B cell (primary cell): Measurements from ENCODE around the gene HSPH1. TPM values are rescaled to one million over a fixed set of nuclear protein-coding genes. Genes with fewer than 3 reads are reported as not detected.

Source experiments
- ATAC-seq: fragments of 200-7000 bp; cut with Tn5 transposase; one replicate; pipeline ENCODE4 v1.10.0; 2021; ENCODE audit warnings: low read depth, mild to moderate bottlenecking, moderate number of reproducible peaks, moderate library complexity
- CTCF ChIA-PET: fragments of 350-600 bp; sonication (Branson Sonifier 250); formaldehyde crosslinking; loops from one replicate; lab custom pipeline; 2021; ENCODE audit warnings: antibody characterized with exemption, inconsistent platforms; lab: Charles Lee
- POLR2A ChIA-PET: fragments of 350-600 bp; sonication (Branson Sonifier 250); formaldehyde crosslinking; loops from one replicate; lab custom pipeline; 2021; ENCODE audit warnings: antibody characterized with exemption; lab: Charles Lee
- DNase-seq: peaks from one replicate; pipeline ENCODE4 v3.0.0; 2013
- H2AFZ ChIP-seq: 2 replicates; pipeline ENCODE4 v1.6.1; 2012; ENCODE audit warnings: mild to moderate bottlenecking, low read depth, low read length; ENCODE audit not compliant: insufficient read depth, poor library complexity, severe bottlenecking
- H3K27ac ChIP-seq, 2 donors: 1 replicate in 1 of 2; 2 replicates in 1 of 2; pipeline ENCODE4 v1.5.1; 2012 to 2013; ENCODE audit warnings: low read length in 2 of 2, mild to moderate bottlenecking in 2 of 2, moderate library complexity in 1 of 2
- H3K27me3 ChIP-seq, 4 experiments: fragments of 200-600 bp in 1 of 4; sonication (generic) in 1 of 4; replicated peaks in 1 of 4; 1 replicate in 2 of 4; 2 replicates in 2 of 4; pipeline versions ENCODE4 v1.6.1 to v1.7.0; 2013 to 2016; ENCODE audit warnings: low read length in 3 of 4, mild to moderate bottlenecking in 2 of 4, mixed read lengths in 1 of 4, moderate library complexity in 1 of 4; ENCODE audit not compliant: insufficient read depth in 4 of 4, control insufficient read depth in 3 of 4; ENCODE audit errors: control extremely low read depth in 1 of 4
- H3K36me3 ChIP-seq, 2 experiments: replicated peaks in 1 of 2; 1 replicate in 1 of 2; 2 replicates in 1 of 2; pipeline versions ENCODE4 v1.6.1 to v1.7.1; 2013; ENCODE audit warnings: low read length in 1 of 2; ENCODE audit not compliant: insufficient read depth in 2 of 2, control insufficient read depth in 1 of 2; ENCODE audit errors: control extremely low read depth in 1 of 2, extremely low read depth in 1 of 2
- H3K4me1 ChIP-seq, 2 donors: fragments of 200-600 bp in 1 of 2; sonication (generic) in 1 of 2; 1 replicate in 1 of 2; 2 replicates in 1 of 2; pipeline versions ENCODE4 v1.5.1 to v1.6.1; 2013 to 2017; ENCODE audit warnings: low read length in 2 of 2; ENCODE audit not compliant: control insufficient read depth in 2 of 2, insufficient read depth in 2 of 2
- H3K4me2 ChIP-seq: replicated peaks from 2 replicates; pipeline ENCODE3; 2012; ENCODE audit warnings: mild to moderate bottlenecking, low read depth, low read length; ENCODE audit not compliant: poor library complexity, severe bottlenecking
- H3K4me3 ChIP-seq, 5 experiments: fragments of 200-600 bp in 1 of 5; sonication (generic) in 1 of 5; 1 replicate in 3 of 5; 2 replicates in 2 of 5; pipeline versions ENCODE4 v1.5.1 to v1.7.0; 2011 to 2016; ENCODE audit warnings: low read length in 4 of 5, mild to moderate bottlenecking in 4 of 5, low read depth in 2 of 5, control low read depth in 1 of 5, moderate library complexity in 1 of 5; ENCODE audit not compliant: insufficient read depth in 1 of 5; ENCODE audit errors: control extremely low read depth in 1 of 5, extremely low read depth in 1 of 5
- H3K79me2 ChIP-seq: fragments of 200-600 bp; sonication (generic); one replicate; pipeline ENCODE4 v1.6.0; 2016; ENCODE audit warnings: low read length; ENCODE audit not compliant: control insufficient read depth, insufficient read depth
- H3K9ac ChIP-seq: fragments of 200-600 bp; sonication (generic); 2 replicates; pipeline ENCODE4 v1.6.1; 2017; ENCODE audit warnings: mild to moderate bottlenecking, low read length, moderate library complexity
- H3K9me3 ChIP-seq, 3 donors: one replicate each; pipeline versions ENCODE4 v1.6.1 to v1.7.1; 2013; ENCODE audit warnings: low read length in 2 of 3; ENCODE audit not compliant: control insufficient read depth in 2 of 3, insufficient read depth in 1 of 3; ENCODE audit errors: control extremely low read depth in 1 of 3
- H4K20me1 ChIP-seq: 2 replicates; pipeline ENCODE4 v1.6.0; 2012; ENCODE audit warnings: mild to moderate bottlenecking, low read length; ENCODE audit not compliant: insufficient read depth, control insufficient read depth, poor library complexity, severe bottlenecking
- H3K27ac Mint-ChIP-seq: one replicate; pipeline ENCODE4 v1.8.0; 2021; ENCODE audit warnings: mixed read lengths
- H3K27me3 Mint-ChIP-seq: one replicate; pipeline ENCODE4 v1.8.0; 2021; ENCODE audit warnings: mixed read lengths
- H3K4me1 Mint-ChIP-seq: one replicate; pipeline ENCODE4 v1.8.0; 2021; ENCODE audit warnings: mixed read lengths
- H3K4me3 Mint-ChIP-seq: one replicate; pipeline ENCODE4 v1.8.0; 2021; ENCODE audit warnings: mixed read lengths
- H3K9me3 Mint-ChIP-seq: one replicate; pipeline ENCODE4 v1.8.0; 2022; ENCODE audit warnings: mixed read lengths; ENCODE audit not compliant: insufficient read depth
- EZH2 ChIP-seq: IDR thresholded peaks from 2 replicates; pipeline ENCODE4 v1.6.1; 2012; ENCODE audit warnings: borderline replicate concordance, low read depth, mild to moderate bottlenecking, moderate library complexity, low read length; ENCODE audit not compliant: insufficient read depth, poor library complexity, severe bottlenecking
- WGBS: methylation state at CpG from one replicate; pipeline ENCODE4 v1.1.5; 2013; ENCODE audit warnings: missing lambda C conversion rate; ENCODE audit not compliant: insufficient coverage; 5-methylcytosine and 5-hydroxymethylcytosine counted together
- intact Hi-C: fragments of 100-400 bp; cut with micrococcal nuclease; formaldehyde crosslinking; loops from one replicate; pipeline ENCODE4 v1.10.0; 2022
- polyA minus RNA-seq: library from RNA; depleted of rRNA, polyadenylated mRNA; stranded (reverse); fragments of >200 nt; gene quantifications from 2 replicates; pipeline ENCODE4 v1.2.3, GENCODE V29; 2012
- polyA plus RNA-seq: library from polyadenylated mRNA; depleted of rRNA; stranded (reverse); fragments of >200 nt; gene quantifications from 2 replicates; pipeline ENCODE4 v1.2.3, GENCODE V29; 2012
- total RNA-seq, 2 donors: library from RNA; stranded (reverse); fragments of 120-200 nt in 1 of 2; gene quantifications; 1 replicate in 1 of 2; 2 replicates in 1 of 2; pipeline versions ENCODE4 v1.2.3 to v1.2.4, GENCODE V29; 2013 to 2022
- TF ChIP-seq, protein P1 (sequence below): fragments of 200-600 bp; IDR thresholded peaks from one replicate; pipeline ENCODE4 v1.8.0; 2022; ENCODE audit warnings: antibody characterized with exemption, mild to moderate bottlenecking

Gene HSPH1
- 52.9 and 56.4 TPM in 2 replicates for total RNA-seq
- total RNA-seq (2013) = 56.9 TPM
- polyA plus RNA-seq = 15.4 and 30.5 TPM in 2 replicates
- 25.3 and 28.4 TPM in 2 replicates for polyA minus RNA-seq

DNA sequence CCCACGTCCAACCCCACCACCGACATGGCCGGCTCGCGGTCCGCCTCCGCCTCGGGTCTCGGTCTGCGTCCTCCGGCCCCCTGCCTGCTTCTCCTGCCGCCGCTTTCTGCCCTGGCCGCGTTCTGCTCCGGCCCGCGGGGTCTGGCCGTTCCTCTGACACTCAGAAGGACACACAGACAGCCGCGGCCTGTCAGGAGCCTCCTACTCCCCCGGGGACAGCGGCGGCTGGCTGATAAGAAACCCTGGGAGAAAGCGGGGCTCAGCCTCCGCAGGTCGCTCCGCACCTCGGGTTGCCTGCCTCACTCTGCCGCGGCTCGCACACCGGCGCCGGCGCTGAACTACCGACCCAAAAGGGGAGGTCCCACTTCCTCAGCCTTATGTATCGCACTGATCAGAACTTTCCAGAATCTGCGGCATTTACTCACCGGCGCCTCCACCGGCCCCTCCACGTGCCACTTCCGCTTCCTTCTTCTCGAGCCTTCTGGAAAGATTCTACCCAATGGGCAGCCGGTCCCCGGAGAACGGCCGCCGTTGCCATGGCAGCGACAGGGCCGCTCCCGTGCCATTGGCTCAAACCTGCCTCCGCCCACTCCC, at the start of gene HSPH1:
Gene HSPH1, minus strand, starts transcription at position 348 of the 594 bp plus-strand sequence. Its CDS starts 322 bp downstream, at position 26.
- H3K4me3 Mint-ChIP-seq = peak within 1 kb of the TSS; percentile 96
- H3K9ac ChIP-seq = peak within 1 kb of the TSS; percentile 95
- H2AFZ ChIP-seq = peak within 1 kb of the TSS; percentile 90
- ATAC-seq = peak; percentile 76
- H3K4me1 ChIP-seq = peaks cover 22% of the 10 kb centered on the region in 2 donors
- peak; percentile 100 for DNase-seq
- peak within 1 kb of the TSS; percentile 90 for H3K4me2 ChIP-seq
- peak within 1 kb of the TSS; percentile 94 to 96 for H3K27ac ChIP-seq
- TF ChIP-seq, protein P1, sequence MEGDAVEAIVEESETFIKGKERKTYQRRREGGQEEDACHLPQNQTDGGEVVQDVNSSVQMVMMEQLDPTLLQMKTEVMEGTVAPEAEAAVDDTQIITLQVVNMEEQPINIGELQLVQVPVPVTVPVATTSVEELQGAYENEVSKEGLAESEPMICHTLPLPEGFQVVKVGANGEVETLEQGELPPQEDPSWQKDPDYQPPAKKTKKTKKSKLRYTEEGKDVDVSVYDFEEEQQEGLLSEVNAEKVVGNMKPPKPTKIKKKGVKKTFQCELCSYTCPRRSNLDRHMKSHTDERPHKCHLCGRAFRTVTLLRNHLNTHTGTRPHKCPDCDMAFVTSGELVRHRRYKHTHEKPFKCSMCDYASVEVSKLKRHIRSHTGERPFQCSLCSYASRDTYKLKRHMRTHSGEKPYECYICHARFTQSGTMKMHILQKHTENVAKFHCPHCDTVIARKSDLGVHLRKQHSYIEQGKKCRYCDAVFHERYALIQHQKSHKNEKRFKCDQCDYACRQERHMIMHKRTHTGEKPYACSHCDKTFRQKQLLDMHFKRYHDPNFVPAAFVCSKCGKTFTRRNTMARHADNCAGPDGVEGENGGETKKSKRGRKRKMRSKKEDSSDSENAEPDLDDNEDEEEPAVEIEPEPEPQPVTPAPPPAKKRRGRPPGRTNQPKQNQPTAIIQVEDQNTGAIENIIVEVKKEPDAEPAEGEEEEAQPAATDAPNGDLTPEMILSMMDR = no peak
- TF ChIP-seq EZH2 = no peak
- WGBS = under 1% methylated on average over 54 of the region's 54 CpGs
- ChIA-PET POLR2A (interaction anchor here (1.1 to 1.5 kb wide), 2 partner anchors 38 kb away, joined by 3 to 5 read pairs; partner anchors contain the start of gene B3GLCT), CTCF (interaction anchor here (1.3 to 2.3 kb wide), 2 partner anchors 38 to 39 kb away, joined by 3 to 14 read pairs; partner anchors contain the start of gene B3GLCT)
- peaks cover 2 to 11% of the 10 kb centered on the region in 2 experiments for H3K36me3 ChIP-seq
- H3K4me1 Mint-ChIP-seq = peaks cover 34% of the 10 kb centered on the region
- H3K27ac Mint-ChIP-seq = peak within 1 kb of the TSS; percentile 99
- H3K27me3 ChIP-seq = no peaks in the 10 kb centered on the region
- no peaks in the 10 kb centered on the region for H3K27me3 Mint-ChIP-seq
- H3K9me3 Mint-ChIP-seq = no peaks in the 10 kb centered on the region
- intact Hi-C loops = loop anchor here (1.0 to 10.0 kb wide), 7 partner anchors 39 to 1567 kb away; partner anchors contain the start of genes HMGB1, KATNAL1, N4BP2L1 and N4BP2L2
- no peaks in the 10 kb centered on the region for H3K9me3 ChIP-seq
- H3K4me3 ChIP-seq = peak within 1 kb of the TSS; percentile 82 to 93 (median 88)
- H3K79me2 ChIP-seq = peaks cover 40% of the 10 kb centered on the region
- peaks cover 14% of the 10 kb centered on the region for H4K20me1 ChIP-seq

DNA sequence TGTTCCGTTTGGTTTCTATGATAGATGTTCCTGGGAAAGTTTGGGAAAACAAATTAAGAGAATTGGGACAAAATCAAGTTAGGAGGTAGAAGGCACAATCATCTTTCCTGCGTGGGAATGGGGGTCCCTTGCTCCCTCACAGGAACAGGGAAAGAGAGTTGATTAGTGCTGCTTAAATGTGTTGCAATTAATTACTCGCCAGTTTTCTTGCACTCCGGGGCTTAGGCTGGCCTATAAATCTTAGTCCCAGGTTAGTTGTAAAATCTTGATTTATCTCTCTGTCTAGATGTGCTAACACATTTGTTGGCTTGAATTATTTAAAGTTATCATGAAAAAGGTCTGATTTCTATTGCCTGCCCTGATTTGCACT, 48.1 kb upstream of the HSPH1 start:
- 41% methylated on average over 3 of the region's 4 CpGs for WGBS
- Mint-ChIP-seq H3K27ac (no peak overlapping the region), H3K4me3 (no peak overlapping the region), H3K4me1 (no peaks in the 10 kb centered on the region), H3K9me3 (no peaks in the 10 kb centered on the region), H3K27me3 (no peaks in the 10 kb centered on the region)
- intact Hi-C loops = no loop called here
- H3K4me2 ChIP-seq = no peak overlapping the region
- DNase-seq (no peak), ATAC-seq (no peak)
- no peaks in the 10 kb centered on the region for H3K27me3 ChIP-seq
- ChIA-PET CTCF (interaction anchor here (0.8 kb wide), 1 partner anchor 14 kb away, joined by 3 read pairs; no protein-coding TSS in a partner anchor), POLR2A (no interaction called here)
- H2AFZ ChIP-seq = no peak overlapping the region
- no peaks in the 10 kb centered on the region for H3K4me1 ChIP-seq
- H3K9me3 ChIP-seq = no peaks in the 10 kb centered on the region
- H3K36me3 ChIP-seq = no peaks in the 10 kb centered on the region
- H3K4me3 ChIP-seq = no peak overlapping the region
- no peak overlapping the region for H3K9ac ChIP-seq
- no peak overlapping the region for H3K27ac ChIP-seq
- peaks cover 7% of the 10 kb centered on the region for H4K20me1 ChIP-seq
- H3K79me2 ChIP-seq = peaks cover 9% of the 10 kb centered on the region
- TF ChIP-seq EZH2 = no peak
- TF ChIP-seq, protein P1 = no peak
